Dedifferentiated amniotic fluid mesenchymal stem cell (primary cell): ENCODE results near the gene NLK.
A peak's percentile ranks its signal among the peaks of the same experiment; 100 is the strongest.

ENCODE experiments used
- DNase-seq: peaks from one replicate; pipeline ENCODE4 v3.0.0-alpha.2; 2016; ENCODE audit errors: extremely low spot score

The NLK gene

GRCh38 chr17:28040406-28040805, 2.1 kb upstream of the NLK start:
- DNase-seq = no peak

GRCh38 chr17:28041068-28041843, 1.2 kb upstream of the NLK start:
- DNase-seq = peak; percentile 99

- no peak for DNase-seq
These were observed 427 bp upstream of the NLK start for GRCh38 chr17:28041844-28042656.

GRCh38 chr17:28042721-28043291, 329 bp downstream of the NLK start:
- DNase-seq = no peak

- no peak for DNase-seq
These were observed 819 bp downstream of the NLK start for GRCh38 chr17:28043296-28043695.

GRCh38 chr17:28043741-28044140, 1.3 kb downstream of the NLK start:
- DNase-seq = no peak

- no peak for DNase-seq
These were observed 2.8 kb downstream of the NLK start for GRCh38 chr17:28045304-28045703.

GRCh38 chr17:28046034-28046825, 3.8 kb downstream of the NLK start:
- DNase-seq = no peak

GRCh38 chr17:28047806-28048205, 5.3 kb downstream of the NLK start:
- DNase-seq = no peak

- no peak for DNase-seq
These were observed 6.6 kb downstream of the NLK start for GRCh38 chr17:28049071-28049470.

- no peak for DNase-seq
These were observed 10.7 kb downstream of the NLK start for GRCh38 chr17:28053044-28053670.

GRCh38 chr17:28053725-28054124, 11.2 kb downstream of the NLK start:
- no peak for DNase-seq

- DNase-seq = no peak
These were observed 13.2 kb downstream of the NLK start for GRCh38 chr17:28055546-28056275.

GRCh38 chr17:28056276-28056620, 13.8 kb downstream of the NLK start:
- DNase-seq = no peak

GRCh38 chr17:28057731-28058246, 15.3 kb downstream of the NLK start:
- DNase-seq = no peak

- no peak for DNase-seq
These were observed 17.2 kb downstream of the NLK start for GRCh38 chr17:28059675-28060074.

GRCh38 chr17:28065706-28066105, 23.2 kb downstream of the NLK start:
- DNase-seq = no peak

- DNase-seq = no peak
These were observed 26.6 kb downstream of the NLK start for GRCh38 chr17:28069061-28069460.

- DNase-seq = no peak
These were observed 28.7 kb downstream of the NLK start for GRCh38 chr17:28071179-28071578.

GRCh38 chr17:28071891-28072606, 29.6 kb downstream of the NLK start:
- no peak for DNase-seq
